HG03139 (cell line): ENCODE results near the gene MAP7.

Experiments used
- ATAC-seq: cut with Tn5 transposase; IDR thresholded peaks from one replicate; pipeline ENCODE4 v1.9.1; 2021; ENCODE audit not compliant: unreplicated experiment

MAP7 gene

DNA sequence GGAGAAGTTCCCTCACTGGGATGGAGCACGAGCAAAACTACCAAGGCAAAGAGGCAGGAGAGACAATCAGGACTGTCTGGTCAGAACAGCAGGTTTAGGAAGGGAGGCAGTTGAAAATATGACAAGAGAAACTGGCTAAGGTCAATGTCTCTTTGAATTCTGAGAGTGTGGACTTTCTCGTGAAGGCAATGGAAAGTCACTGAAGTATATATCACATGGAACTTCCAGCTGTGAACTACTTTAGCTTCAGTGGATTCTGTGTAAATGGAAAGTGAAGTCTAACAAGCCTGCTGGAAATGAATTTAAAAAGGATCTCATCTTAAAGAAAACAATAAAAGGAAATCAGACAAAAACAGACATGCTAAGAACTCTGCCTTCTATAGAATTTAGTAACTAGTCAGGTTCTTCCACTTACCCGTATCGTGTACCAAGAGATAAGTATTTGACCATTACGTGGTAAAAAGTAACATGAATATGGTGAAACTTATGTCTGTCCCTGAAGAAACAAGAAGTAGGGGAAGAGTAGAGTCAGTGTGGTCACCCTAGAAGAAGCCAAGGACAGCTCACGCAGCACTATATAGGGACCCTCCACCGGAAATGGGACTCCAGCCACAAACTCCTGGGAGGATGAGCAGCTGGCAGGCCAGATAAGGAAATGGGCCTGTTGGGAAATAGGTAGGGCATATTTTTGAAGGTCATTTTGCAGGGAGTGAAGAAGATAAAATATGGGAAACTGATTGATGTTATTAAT, 123.4 kb downstream of the MAP7 start:
- no peak for ATAC-seq

DNA sequence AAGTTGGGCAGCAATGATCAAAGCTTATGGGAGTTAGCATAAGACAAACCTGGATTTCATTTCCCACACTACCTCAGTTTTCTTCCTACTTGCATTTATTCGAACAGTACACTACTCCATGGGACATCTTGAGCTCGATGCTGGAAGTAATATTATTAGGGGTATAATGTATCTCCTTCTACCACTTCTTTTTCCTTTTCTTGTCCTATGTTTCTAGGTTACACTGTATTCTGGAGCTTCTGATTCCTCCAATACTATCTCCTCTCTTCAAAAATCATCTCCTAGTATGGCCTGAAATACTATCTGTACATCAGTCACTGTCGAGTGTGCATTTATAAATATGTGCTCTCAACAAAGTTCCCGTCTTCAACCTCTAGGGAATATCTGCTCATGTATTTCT, 124.4 kb downstream of the MAP7 start:
- no peak for ATAC-seq

DNA sequence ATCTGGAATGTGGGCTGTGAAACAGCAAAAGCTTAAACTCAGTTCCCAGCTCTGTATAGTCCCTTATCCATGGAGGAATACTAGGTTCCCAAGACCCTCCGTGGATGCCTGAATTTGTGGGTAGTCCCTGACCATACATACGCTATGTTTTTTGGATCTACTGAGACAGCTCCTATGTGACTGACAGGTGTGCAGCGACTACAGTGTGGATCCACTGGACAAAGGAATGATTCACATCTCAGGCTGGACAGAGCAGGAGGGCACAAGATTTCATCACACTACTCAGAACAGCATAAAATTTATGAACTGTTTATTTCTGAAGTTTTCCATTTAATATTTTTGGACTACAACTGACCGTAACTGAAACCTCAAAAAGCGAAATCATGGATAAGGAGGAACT, 125.3 kb downstream of the MAP7 start:
- no peak for ATAC-seq

DNA sequence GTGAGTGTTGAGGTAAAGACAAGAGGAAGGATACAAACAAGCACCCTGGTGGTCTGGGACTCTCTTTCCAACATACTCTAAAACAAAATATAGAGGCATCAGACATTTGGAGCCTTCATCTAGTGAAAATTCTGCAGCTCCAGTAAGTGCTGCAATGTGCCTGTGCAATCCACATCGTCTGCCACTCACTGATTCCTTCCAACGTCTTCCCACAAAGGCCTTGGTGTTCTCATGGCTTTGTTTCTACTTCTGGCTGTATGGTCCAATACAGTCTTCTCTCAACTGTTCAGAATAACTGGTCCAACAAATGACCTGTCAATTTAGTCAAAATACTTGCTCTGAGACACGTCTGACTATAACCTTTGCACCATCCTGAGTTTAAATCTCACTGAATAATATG, 125.8 kb downstream of the MAP7 start:
- ATAC-seq = no peak

GRCh38 chr6:136421537-136422158, 128.6 kb downstream of the MAP7 start:
- ATAC-seq = no peak

DNA sequence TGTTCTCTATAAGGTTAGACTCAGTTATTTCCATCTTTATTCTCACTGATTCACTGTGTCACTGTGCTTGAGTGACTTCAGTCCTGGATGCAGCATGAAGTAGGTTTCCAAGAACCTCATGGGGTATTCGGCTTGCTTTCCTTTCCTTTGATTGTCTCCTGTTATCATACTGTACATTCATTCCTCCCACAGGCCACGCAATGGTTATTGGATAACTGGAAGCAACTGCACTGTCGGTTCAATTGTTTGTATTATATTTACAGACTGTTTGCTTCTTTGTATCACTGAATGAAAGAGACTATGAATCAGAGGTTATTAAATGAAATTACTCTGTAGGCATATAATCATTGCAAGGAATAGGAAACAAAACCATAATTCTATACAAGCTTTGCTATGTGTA, 129.4 kb downstream of the MAP7 start:
- ATAC-seq = no peak

DNA sequence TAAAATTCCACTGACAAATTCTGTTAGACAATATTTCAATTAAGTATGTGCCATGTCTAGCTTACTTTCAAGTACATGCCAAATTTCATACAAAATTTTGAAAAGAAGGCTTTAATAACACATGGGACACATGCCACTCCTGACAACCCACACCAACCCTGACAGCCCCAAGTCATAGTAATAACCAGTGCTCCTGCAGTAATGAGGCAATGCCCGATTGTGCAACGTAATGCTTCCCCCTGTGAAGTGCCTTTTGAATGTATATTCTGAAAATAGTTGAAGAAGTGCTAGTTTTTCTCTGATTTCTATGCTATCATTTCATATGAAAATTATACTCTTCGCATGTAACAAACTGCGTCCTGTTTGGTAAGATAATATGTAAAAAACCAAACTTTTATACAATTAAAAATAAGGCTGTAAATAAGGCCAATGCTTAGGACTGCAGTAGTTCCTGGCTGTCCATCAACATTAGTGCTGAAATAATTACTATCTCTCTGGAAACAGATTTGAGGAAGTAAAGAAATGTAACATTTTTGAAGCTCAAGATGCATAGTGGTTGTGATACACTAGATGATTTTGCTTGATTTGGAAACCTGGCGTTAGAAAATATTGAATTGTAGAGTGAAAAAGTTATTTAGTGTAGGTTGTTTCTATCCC, 134.7 kb downstream of the MAP7 start:
- ATAC-seq = no peak

DNA sequence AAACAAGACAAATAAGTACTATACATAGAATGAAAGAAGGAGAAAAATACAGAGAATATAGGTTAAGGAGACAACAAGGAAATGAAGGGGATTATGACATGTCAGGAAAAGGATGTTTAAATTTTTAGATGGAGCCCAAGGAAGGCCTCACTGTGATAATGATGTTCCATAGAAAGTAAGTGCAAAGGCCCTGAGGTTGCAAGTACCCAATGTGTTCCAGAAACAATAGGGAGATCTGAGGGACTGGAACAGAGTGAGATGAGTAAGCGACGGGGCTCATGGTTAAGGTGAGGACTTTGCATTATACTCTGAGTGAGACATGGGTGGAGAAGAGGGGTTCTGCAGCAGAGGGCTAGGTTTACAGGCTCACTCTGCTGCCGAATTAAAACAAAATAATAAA, 137.8 kb downstream of the MAP7 start:
- ATAC-seq = no peak

GRCh38 chr6:136411453-136412354, 138.5 kb downstream of the MAP7 start:
- no peak for ATAC-seq

GRCh38 chr6:136411025-136411325, 139.2 kb downstream of the MAP7 start:
- ATAC-seq = no peak

DNA sequence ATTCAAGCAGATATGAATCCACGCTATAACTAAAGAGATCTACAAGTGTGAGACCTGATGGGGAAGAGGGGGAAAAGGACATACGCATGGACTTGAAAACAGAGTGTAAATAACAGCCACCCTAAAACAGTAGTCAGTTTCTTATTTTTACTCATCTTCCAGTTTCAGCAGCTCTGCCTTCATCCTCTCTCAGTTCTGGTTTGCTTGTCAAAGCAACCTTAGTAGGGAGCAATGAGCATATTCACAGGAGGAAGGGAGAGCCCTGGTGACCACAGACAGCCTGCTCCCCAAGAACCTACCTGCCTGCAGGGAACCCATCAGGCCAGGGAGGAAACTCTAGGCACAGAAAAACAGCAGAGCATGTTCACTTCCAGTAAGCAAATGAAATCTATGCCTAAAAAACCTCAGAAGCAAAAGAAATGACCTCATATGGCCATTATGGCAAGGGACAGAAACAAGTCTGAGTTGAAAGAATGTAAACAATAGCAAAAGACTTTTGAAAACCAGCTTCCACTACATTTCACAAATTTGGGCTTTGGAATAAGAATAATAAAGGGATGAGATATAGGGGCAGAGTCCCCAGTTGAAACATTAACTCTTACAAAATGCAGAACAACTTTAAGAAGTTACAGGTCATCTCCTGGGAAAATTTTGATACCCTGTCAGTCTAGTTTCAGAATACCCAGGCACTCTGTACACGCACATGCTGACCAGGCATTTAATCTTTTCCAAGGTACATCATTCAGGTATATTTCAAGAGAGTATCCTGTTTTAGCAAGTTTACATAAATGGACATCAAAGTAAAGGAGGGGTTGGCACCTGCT, 139.8 kb downstream of the MAP7 start:
- no peak for ATAC-seq

DNA sequence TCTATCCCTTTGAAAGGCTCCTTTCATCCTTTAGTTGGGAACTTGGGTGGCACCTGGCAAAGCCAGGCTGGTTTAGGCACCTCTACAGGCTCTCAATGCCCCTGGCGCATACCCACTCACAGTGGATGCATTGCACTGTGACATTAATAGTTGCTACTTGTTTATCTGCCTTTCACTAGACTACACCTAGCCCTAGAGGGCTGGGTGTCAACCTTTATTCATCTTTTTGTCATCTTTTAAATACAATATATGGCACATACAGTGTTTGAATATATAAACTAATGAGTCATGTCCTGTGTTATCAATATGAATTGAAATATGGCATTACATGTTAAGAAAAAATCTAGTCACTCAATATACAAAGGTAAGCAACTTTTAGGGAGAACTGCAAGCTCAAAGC, 140.6 kb downstream of the MAP7 start:
- ATAC-seq = no peak

GRCh38 chr6:136408204-136408603, 142.0 kb downstream of the MAP7 start:
- ATAC-seq = no peak

GRCh38 chr6:136405420-136406029, 144.7 kb downstream of the MAP7 start:
- no peak for ATAC-seq

DNA sequence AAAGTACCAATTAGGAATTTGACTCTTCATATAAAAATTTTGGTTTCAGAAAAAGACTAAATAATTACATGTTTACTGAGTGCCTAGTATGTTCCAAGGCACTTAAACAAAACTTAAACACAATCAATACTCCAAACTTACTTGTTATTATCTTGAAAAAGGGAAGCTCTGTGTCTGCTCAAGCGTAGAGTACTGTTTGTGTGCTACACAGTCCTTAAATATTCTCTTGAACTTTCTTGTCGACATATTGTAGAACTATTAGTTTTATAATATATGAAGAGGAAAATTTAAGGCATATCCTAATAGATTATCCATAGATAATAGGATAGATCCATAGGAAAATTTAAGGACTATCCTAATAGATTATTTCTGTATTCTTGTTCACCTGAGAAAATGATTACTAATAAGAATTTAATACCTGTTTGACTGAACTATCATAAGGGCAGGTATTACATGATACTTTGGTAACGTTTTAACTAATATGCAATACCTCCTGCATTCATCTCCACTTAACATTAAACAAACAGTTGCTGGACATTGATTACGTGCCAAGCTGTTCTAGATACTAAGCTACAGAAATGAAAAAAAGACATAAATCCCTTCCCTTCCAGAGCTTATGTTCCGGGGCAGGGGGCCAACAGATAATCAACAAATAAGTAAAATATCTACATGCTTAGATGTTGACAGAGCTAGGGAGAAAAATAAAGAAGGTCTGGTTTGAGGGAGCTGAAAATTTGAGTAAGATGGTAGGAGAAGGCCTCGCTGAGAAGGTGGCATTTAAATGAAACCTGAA, 145.4 kb downstream of the MAP7 start:
- no peak for ATAC-seq

- ATAC-seq = no peak
Measured at GRCh38 chr6:136404007-136404406, 146.2 kb downstream of the MAP7 start.

- no peak for ATAC-seq
Measured at GRCh38 chr6:136403110-136403980, 146.9 kb downstream of the MAP7 start.

- ATAC-seq = no peak
Measured at GRCh38 chr6:136401749-136402148, 148.5 kb downstream of the MAP7 start.
